ENCODE measurements around the gene PTPN6. TPM values are rescaled to one million over a fixed set of nuclear protein-coding genes. Genes with fewer than 3 reads are reported as not detected.

Gene PTPN6
- total RNA-seq, 1 donor from 2014 or later, result 0.65 TPM

GRCh38 chr12:6981152-6982052 is 30.2 kb downstream of the PTPN6 start:
- no peaks in the 10 kb centered on the region for H3K9me3 Mint-ChIP-seq (ENCODE audit: low read depth)
- no peak overlapping the region for H3K27ac Mint-ChIP-seq (ENCODE audit: unreplicated experiment)
- no peak overlapping the region for H3K4me3 Mint-ChIP-seq (ENCODE audit: unreplicated experiment)
- DNase-seq (ENCODE audit: low spot score), result no peak
- peaks cover 17% of the 10 kb centered on the region for H3K36me3 Mint-ChIP-seq (ENCODE audit: low read depth)
- TF ChIP-seq CTCF (IDR thresholded peaks at IDR 0.05), result no peak
- H3K4me1 Mint-ChIP-seq (ENCODE audit: low read depth), result no peaks in the 10 kb centered on the region
- no peaks in the 10 kb centered on the region for H3K27me3 Mint-ChIP-seq (ENCODE audit: low read depth)

- H3K4me3 Mint-ChIP-seq (ENCODE audit: unreplicated experiment), result no peak overlapping the region
- H3K36me3 Mint-ChIP-seq (ENCODE audit: low read depth), result peaks cover 11% of the 10 kb centered on the region
- H3K9me3 Mint-ChIP-seq (ENCODE audit: low read depth), result no peaks in the 10 kb centered on the region
- no peak for TF ChIP-seq CTCF (IDR thresholded peaks at IDR 0.05)
- H3K4me1 Mint-ChIP-seq (ENCODE audit: low read depth), result no peaks in the 10 kb centered on the region
- no peak for DNase-seq (ENCODE audit: low spot score)
- H3K27ac Mint-ChIP-seq (ENCODE audit: unreplicated experiment), result no peak overlapping the region
- H3K27me3 Mint-ChIP-seq (ENCODE audit: low read depth), result no peaks in the 10 kb centered on the region
These were observed 31.4 kb downstream of the PTPN6 start for GRCh38 chr12:6982532-6982931.

- peaks cover 4% of the 10 kb centered on the region for H3K36me3 Mint-ChIP-seq (ENCODE audit: low read depth)
- TF ChIP-seq CTCF (IDR thresholded peaks at IDR 0.05), result no peak
- no peaks in the 10 kb centered on the region for H3K4me1 Mint-ChIP-seq (ENCODE audit: low read depth)
- no peak overlapping the region for H3K27ac Mint-ChIP-seq (ENCODE audit: unreplicated experiment)
- H3K9me3 Mint-ChIP-seq (ENCODE audit: low read depth), result no peaks in the 10 kb centered on the region
- no peak overlapping the region for H3K4me3 Mint-ChIP-seq (ENCODE audit: unreplicated experiment)
- H3K27me3 Mint-ChIP-seq (ENCODE audit: low read depth), result no peaks in the 10 kb centered on the region
- DNase-seq (ENCODE audit: low spot score), result no peak
These were observed 36.9 kb downstream of the PTPN6 start for GRCh38 chr12:6987956-6988553.

GRCh38 chr12:6996040-6996441 is 44.9 kb downstream of the PTPN6 start:
- Mint-ChIP-seq H3K27ac (ENCODE audit: unreplicated experiment) (no peak overlapping the region), H3K4me1 (ENCODE audit: low read depth) (peaks cover 3% of the 10 kb centered on the region), H3K4me3 (ENCODE audit: unreplicated experiment) (no peak overlapping the region), H3K36me3 (ENCODE audit: low read depth) (peaks cover 9% of the 10 kb centered on the region), H3K27me3 (ENCODE audit: low read depth) (no peaks in the 10 kb centered on the region), H3K9me3 (ENCODE audit: low read depth) (no peaks in the 10 kb centered on the region)
- TF ChIP-seq CTCF (IDR thresholded peaks at IDR 0.05), result no peak
- DNase-seq (ENCODE audit: low spot score), result no peak

- no peak for TF ChIP-seq CTCF (IDR thresholded peaks at IDR 0.05)
- Mint-ChIP-seq H3K4me3 (ENCODE audit: unreplicated experiment) (no peak overlapping the region), H3K4me1 (ENCODE audit: low read depth) (peaks cover 3% of the 10 kb centered on the region), H3K9me3 (ENCODE audit: low read depth) (no peaks in the 10 kb centered on the region), H3K27me3 (ENCODE audit: low read depth) (no peaks in the 10 kb centered on the region), H3K36me3 (ENCODE audit: low read depth) (peaks cover 8% of the 10 kb centered on the region), H3K27ac (ENCODE audit: unreplicated experiment) (no peak overlapping the region)
- DNase-seq (ENCODE audit: low spot score), result no peak
These were observed 47.7 kb downstream of the PTPN6 start for GRCh38 chr12:6998715-6999451.
